Ovary (tissue), 9 donors: ENCODE results near the gene ARPC2. TPM values are rescaled to one million over a fixed set of nuclear protein-coding genes. Genes with fewer than 3 reads are reported as not detected.

Source experiments
- DNase-seq, 5 donors: peaks; one replicate each; pipeline ENCODE4 v3.0.0-alpha.2; 2019 to 2020
- H3K27ac ChIP-seq, 2 donors: fragments of 200-600 bp; one replicate each; pipeline versions ENCODE4 v1.5.1 to v1.8.0; 2019 to 2022
- H3K27me3 ChIP-seq: fragments of 200-600 bp; one replicate; pipeline ENCODE4 v1.8.0; 2022
- H3K36me3 ChIP-seq: fragments of 200-600 bp; sonication (generic); one replicate; pipeline ENCODE4 v1.5.1; 2019
- H3K4me1 ChIP-seq: one replicate; pipeline ENCODE4 v1.8.1; 2013; ENCODE audit warnings: mild to moderate bottlenecking, moderate library complexity; ENCODE audit not compliant: insufficient read depth
- H3K4me3 ChIP-seq: fragments of 200-600 bp; sonication (generic); one replicate; pipeline ENCODE4 v1.5.1; 2017
- H3K9me3 ChIP-seq, 2 donors: fragments of 200-600 bp in 1 of 2; sonication (generic) in 1 of 2; one replicate each; pipeline versions ENCODE4 v1.5.1 to v1.8.1; 2013 to 2019; ENCODE audit warnings: mild to moderate bottlenecking in 1 of 2, moderate library complexity in 1 of 2
- EP300 ChIP-seq: sonication (generic); formaldehyde crosslinking; IDR thresholded peaks from one replicate; pipeline ENCODE4 v1.6.1; 2017; ENCODE audit warnings: antibody characterized with exemption
- POLR2A ChIP-seq: fragments of 450-650 bp; IDR thresholded peaks from one replicate; pipeline ENCODE4 v1.6.1; 2017; ENCODE audit warnings: antibody characterized with exemption, mild to moderate bottlenecking, moderate library complexity
- WGBS, 3 donors: extraction: QIAGEN DNeasy Blood & Tissue Kit in 1 of 3; methylation state at CpG; one replicate each; pipeline versions ENCODE4 v1.1.5 to v1.1.7; 2013 to 2017; 5-methylcytosine and 5-hydroxymethylcytosine counted together
- intact Hi-C, 4 donors: fragments of 100-400 bp; cut with DNase I; formaldehyde crosslinking; loops; one replicate each; pipeline versions ENCODE4 v1.11.0 to v1.15.1; 2022 to 2023
- microRNA-seq, 3 donors: library from miRNA; unstranded; fragments of <30 nt; microRNA quantifications; one replicate each; pipeline versions ENCODE4 to v1.2.0, GENCODE V29; 2019 to 2020
- polyA plus RNA-seq, 2 donors: library from polyadenylated mRNA; stranded (reverse); fragments of 200-250 nt in 1 of 2; fragments of 350-450 nt in 1 of 2; fragmentation: Illumina TruSeq in 1 of 2; extraction: RNeasy Lipid Tissue Mini Kit (QIAGEN cat#74804) in 1 of 2; gene quantifications; one replicate each; pipeline ENCODE4 v1.2.3, GENCODE V29; 2013 to 2014
- total RNA-seq, 7 donors: library from RNA; depleted of rRNA in 2 of 7; stranded (reverse); fragments of >200 nt in 2 of 7; fragmentation: NEBNext Ultra II Directional in 3 of 7; extraction: Animal tissue kit (Norgen Biotek cat#: 25700) in 3 of 7; gene quantifications; one replicate each; pipeline versions ENCODE4 v1.1.0 to v1.2.4, GENCODE V29; 2016 to 2023
- TF ChIP-seq, protein P1 (sequence below), 3 donors: fragments of 450-650 bp in 2 of 3; fragments of 200-600 bp in 1 of 3; IDR thresholded peaks; one replicate each; pipeline versions ENCODE4 v1.5.1 to v1.8.0; 2016 to 2022; ENCODE audit warnings: antibody characterized with exemption in 3 of 3, mild to moderate bottlenecking in 1 of 3
- donor health status: DM: no; HTN: no; CAD: no; lungs with moderate emphysema.
- donor health status: DM: no; HTN: no; CAD: no.
- donor health status: Bipolar disorder and iron deficiency.
- donor health status: DM: yes; HTN: yes; CAD: no.
- donor health status: DM: no; HTN: no; CAD: no.
- donor health status: DM: yes; HTN: yes; CAD: no.

The ARPC2 gene
- total and polyA plus RNA-seq, 9 donors = 135 to 357 (median 170) TPM

DNA sequence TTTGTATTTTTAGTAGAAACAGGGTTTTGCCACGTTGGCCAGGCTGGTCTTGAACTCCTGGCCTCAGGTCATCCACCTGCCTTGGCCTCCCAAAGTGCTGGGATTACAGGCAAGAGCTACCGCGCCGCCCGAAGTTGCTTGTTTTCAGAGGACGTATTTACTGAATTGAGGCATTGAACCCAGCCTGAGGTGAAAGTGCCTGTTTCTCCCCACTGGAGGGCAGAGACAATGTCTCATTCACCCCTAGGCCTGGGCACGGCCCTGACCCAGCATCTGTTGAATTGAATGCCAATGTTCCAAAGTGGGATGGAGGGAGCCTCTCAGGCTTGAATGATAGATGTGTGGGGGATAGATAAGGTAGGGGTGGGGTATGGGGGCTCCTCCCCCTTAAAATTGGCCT lies 79.9 kb downstream of the ARPC2 start:
- intact Hi-C loops = loop anchor here in 3 of 4 donors (5.0 to 10.0 kb wide), 2 partner anchors 95 to 168 kb away; no protein-coding TSS in a partner anchor
- WGBS, 3 donors = 84 to 86% (median 85%) methylated on average over 7 of the region's 7 CpGs
- DNase-seq = no peak
- H3K4me1 ChIP-seq = peaks cover 2% of the 10 kb centered on the region
- H3K9me3 ChIP-seq = no peaks in the 10 kb centered on the region
- H3K36me3 ChIP-seq = no peaks in the 10 kb centered on the region
- H3K27me3 ChIP-seq = no peaks in the 10 kb centered on the region
- no peak for TF ChIP-seq EP300
- TF ChIP-seq, protein P1, sequence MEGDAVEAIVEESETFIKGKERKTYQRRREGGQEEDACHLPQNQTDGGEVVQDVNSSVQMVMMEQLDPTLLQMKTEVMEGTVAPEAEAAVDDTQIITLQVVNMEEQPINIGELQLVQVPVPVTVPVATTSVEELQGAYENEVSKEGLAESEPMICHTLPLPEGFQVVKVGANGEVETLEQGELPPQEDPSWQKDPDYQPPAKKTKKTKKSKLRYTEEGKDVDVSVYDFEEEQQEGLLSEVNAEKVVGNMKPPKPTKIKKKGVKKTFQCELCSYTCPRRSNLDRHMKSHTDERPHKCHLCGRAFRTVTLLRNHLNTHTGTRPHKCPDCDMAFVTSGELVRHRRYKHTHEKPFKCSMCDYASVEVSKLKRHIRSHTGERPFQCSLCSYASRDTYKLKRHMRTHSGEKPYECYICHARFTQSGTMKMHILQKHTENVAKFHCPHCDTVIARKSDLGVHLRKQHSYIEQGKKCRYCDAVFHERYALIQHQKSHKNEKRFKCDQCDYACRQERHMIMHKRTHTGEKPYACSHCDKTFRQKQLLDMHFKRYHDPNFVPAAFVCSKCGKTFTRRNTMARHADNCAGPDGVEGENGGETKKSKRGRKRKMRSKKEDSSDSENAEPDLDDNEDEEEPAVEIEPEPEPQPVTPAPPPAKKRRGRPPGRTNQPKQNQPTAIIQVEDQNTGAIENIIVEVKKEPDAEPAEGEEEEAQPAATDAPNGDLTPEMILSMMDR (IDR thresholded peaks at IDR 0.05) = no peak
- TF ChIP-seq POLR2A = no peak
- H3K27ac ChIP-seq = no peak overlapping the region
- H3K4me3 ChIP-seq = no peak overlapping the region

GRCh38 chr2:218298314-218298875 lies 81.4 kb downstream of the ARPC2 start:
- Histone ChIP-seq H3K9me3 (no peaks in the 10 kb centered on the region), H3K27ac (no peak overlapping the region), H3K36me3 (no peaks in the 10 kb centered on the region), H3K4me1 (peaks cover 2% of the 10 kb centered on the region), H3K27me3 (no peaks in the 10 kb centered on the region), H3K4me3 (no peak overlapping the region)
- intact Hi-C loops = loop anchor here in 3 of 4 donors (5.0 to 10.0 kb wide), 2 partner anchors 94 to 166 kb away; no protein-coding TSS in a partner anchor
- DNase-seq = no peak
- WGBS, 3 donors = 76 to 84% (median 78%) methylated on average over 6 of the region's 6 CpGs
- no peak for TF ChIP-seq POLR2A
- TF ChIP-seq, protein P1 (IDR thresholded peaks at IDR 0.05) = no peak

DNA sequence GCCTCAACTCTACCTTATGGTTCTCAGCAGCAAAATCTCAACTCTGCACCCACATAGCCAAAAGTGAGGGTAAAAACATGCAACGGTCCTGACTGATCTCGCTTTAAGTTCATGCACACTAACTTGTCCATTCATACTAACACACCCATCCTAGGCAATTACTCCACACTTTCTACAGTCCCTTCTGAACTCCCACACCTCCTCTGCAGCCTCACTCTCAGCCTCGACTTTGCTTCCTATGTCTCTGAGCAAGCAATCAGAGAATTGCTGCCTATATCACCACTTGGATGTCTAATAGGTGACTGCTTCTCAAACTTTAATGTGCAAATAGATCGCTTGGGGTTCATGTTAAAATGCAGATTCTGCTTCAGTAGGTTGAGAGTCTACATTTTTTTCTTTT lies 83.2 kb downstream of the ARPC2 start:
- Histone ChIP-seq H3K27me3 (no peaks in the 10 kb centered on the region), H3K4me1 (peaks cover 2% of the 10 kb centered on the region), H3K27ac (no peak overlapping the region), H3K4me3 (no peak overlapping the region), H3K36me3 (no peaks in the 10 kb centered on the region), H3K9me3 (no peaks in the 10 kb centered on the region)
- TF ChIP-seq POLR2A = no peak
- no peak for TF ChIP-seq EP300
- TF ChIP-seq, protein P1 (IDR thresholded peaks at IDR 0.05) = no peak
- WGBS, 3 donors = 73 to 78% (median 75%) methylated on average over 4 of the region's 4 CpGs
- intact Hi-C loops = loop anchor here in 2 of 4 donors (5.0 kb wide), 2 partner anchors 92 to 352 kb away; no protein-coding TSS in a partner anchor
- no peak for DNase-seq

DNA sequence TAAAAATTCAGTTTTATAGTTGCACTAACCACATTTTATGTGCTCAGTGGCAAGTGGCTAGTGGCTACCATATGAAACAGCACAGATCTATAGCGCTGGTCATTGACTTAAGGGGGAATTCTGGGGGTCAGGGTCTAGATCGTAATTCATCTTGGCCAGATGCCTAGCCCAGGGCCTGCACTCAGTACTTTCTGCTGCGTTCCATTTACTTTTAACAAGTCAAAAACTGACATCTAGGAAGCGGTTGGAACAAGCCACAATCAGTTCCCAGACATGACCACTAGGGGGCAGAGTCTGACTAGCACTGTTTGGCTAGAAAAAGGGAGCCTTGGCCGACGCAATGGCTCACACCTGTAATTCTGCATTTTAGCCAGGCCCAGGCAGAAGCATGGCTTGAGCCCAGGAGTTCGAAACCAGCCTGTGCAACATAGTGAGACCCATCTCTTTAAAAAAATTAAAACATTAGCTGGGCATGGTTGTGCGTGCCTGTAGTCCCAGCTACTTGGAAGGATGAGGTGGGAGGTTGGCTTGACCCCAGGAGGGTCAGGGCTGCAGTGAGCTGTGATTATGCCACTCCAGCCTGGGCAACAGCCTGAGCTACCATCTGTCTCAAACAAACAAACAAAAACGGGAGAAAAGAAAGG lies 84.3 kb downstream of the ARPC2 start:
- intact Hi-C loops = loop anchor here in 2 of 4 donors (5.0 kb wide), 2 partner anchors 91 to 351 kb away; no protein-coding TSS in a partner anchor
- 2 to 3% (median 3%) methylated on average over 9 of the region's 9 CpGs for WGBS, 3 donors
- H3K27me3 ChIP-seq = no peaks in the 10 kb centered on the region
- no peaks in the 10 kb centered on the region for H3K9me3 ChIP-seq
- H3K4me1 ChIP-seq = peaks cover 2% of the 10 kb centered on the region
- H3K27ac ChIP-seq = no peak overlapping the region
- H3K36me3 ChIP-seq = no peaks in the 10 kb centered on the region
- no peak overlapping the region for H3K4me3 ChIP-seq
- TF ChIP-seq POLR2A = no peak
- TF ChIP-seq, protein P1 (IDR thresholded peaks at IDR 0.05) = peak; percentile 93 to 98 (median 94)
- peak; percentile 82 to 90 (median 83) for DNase-seq

Small RNA genes lying within 50 kb of the gene (microRNA-seq; reads per million reads assigned to microRNA genes)
- gene MIR6513 = 3.0 to 4.4 (median 3.8) reads per million in 3 donors

Other genes starting within 250 kb of the ARPC2 start
- 100 to 1,000 TPM; 141 to 568 (median 366) TPM for gene TNS1, start 214.2 kb upstream of the ARPC2 start, total RNA-seq
- 100 to 1,000 TPM; 140 to 278 TPM for gene TNS1, start 214.2 kb upstream of the ARPC2 start, polyA plus RNA-seq
- under 1 TPM in 3 of 7 donors, not detected in 4; 0.11 to 0.97 (median 0.62) TPM for gene RUFY4, start 147.9 kb upstream of the ARPC2 start, total RNA-seq
- gene RUFY4, start 147.9 kb upstream of the ARPC2 start, polyA plus RNA-seq = under 1 TPM; 0.10 to 0.57 TPM
- gene CXCR2, start 91.2 kb upstream of the ARPC2 start, total RNA-seq = under 1 TPM in 5 of 7 donors, not detected in 2; 0.12 to 0.35 (median 0.33) TPM
- 1 to 10 TPM in 1 of 2 donors, under 1 TPM in 1; 0.08 to 3.0 TPM for gene CXCR2, start 91.2 kb upstream of the ARPC2 start, polyA plus RNA-seq
- gene CXCR1, start 50.2 kb upstream of the ARPC2 start, total RNA-seq = under 1 TPM in 4 of 7 donors, not detected in 3; 0.10 to 0.43 (median 0.32) TPM
- 1 to 10 TPM in 1 of 2 donors, under 1 TPM in 1; 0.04 to 1.4 TPM for gene CXCR1, start 50.2 kb upstream of the ARPC2 start, polyA plus RNA-seq
- 1 to 10 TPM in 5 of 7 donors, under 1 TPM in 2; 0.38 to 3.8 (median 2.1) TPM for gene GPBAR1, start 43.8 kb downstream of the ARPC2 start, total RNA-seq
- 1 to 10 TPM in 1 of 2 donors, under 1 TPM in 1; 0.28 to 2.8 TPM for gene GPBAR1, start 43.8 kb downstream of the ARPC2 start, polyA plus RNA-seq
- 100 to 1,000 TPM in 5 of 7 donors, 10 to 100 TPM in 2; 86.5 to 123 (median 106) TPM for gene AAMP, start 52.9 kb downstream of the ARPC2 start, total RNA-seq
- gene AAMP, start 52.9 kb downstream of the ARPC2 start, polyA plus RNA-seq = 100 to 1,000 TPM in 1 of 2 donors, 10 to 100 TPM in 1; 71.1 to 144 TPM
- gene PNKD, start 53.3 kb downstream of the ARPC2 start, total RNA-seq = 10 to 100 TPM; 37.3 to 59.6 (median 48.1) TPM
- gene PNKD, start 53.3 kb downstream of the ARPC2 start, polyA plus RNA-seq = 10 to 100 TPM; 23.3 to 74.5 TPM
- 100 to 1,000 TPM in 6 of 7 donors, 10 to 100 TPM in 1; 80.6 to 137 (median 114) TPM for gene TMBIM1, start 75.3 kb downstream of the ARPC2 start, total RNA-seq
- gene TMBIM1, start 75.3 kb downstream of the ARPC2 start, polyA plus RNA-seq = 100 to 1,000 TPM; 106 to 259 TPM
- 1 to 10 TPM in 5 of 7 donors, not detected in 2; 1.2 to 9.4 (median 1.4) TPM for gene CATIP, start 139.7 kb downstream of the ARPC2 start, total RNA-seq
- gene CATIP, start 139.7 kb downstream of the ARPC2 start, polyA plus RNA-seq = under 1 TPM in 1 of 2 donors, not detected in 1; 0.12 TPM
- gene SLC11A1, start 165.1 kb downstream of the ARPC2 start, total RNA-seq = 10 to 100 TPM in 3 of 7 donors, 1 to 10 TPM in 4; 1.0 to 28.9 (median 8.7) TPM
- 1 to 10 TPM in 1 of 2 donors, under 1 TPM in 1; 0.83 to 3.0 TPM for gene SLC11A1, start 165.1 kb downstream of the ARPC2 start, polyA plus RNA-seq
- gene CTDSP1, start 182.7 kb downstream of the ARPC2 start, total RNA-seq = 100 to 1,000 TPM in 5 of 7 donors, 10 to 100 TPM in 2; 68.8 to 211 (median 159) TPM
- gene CTDSP1, start 182.7 kb downstream of the ARPC2 start, polyA plus RNA-seq = 100 to 1,000 TPM in 1 of 2 donors, 10 to 100 TPM in 1; 38.6 to 135 TPM
- 1 to 10 TPM in 1 of 7 donors, under 1 TPM in 1, not detected in 5; 0.38 to 1.3 TPM for gene VIL1, start 201.9 kb downstream of the ARPC2 start, total RNA-seq
- under 1 TPM in 1 of 2 donors, not detected in 1; 0.05 TPM for gene VIL1, start 201.9 kb downstream of the ARPC2 start, polyA plus RNA-seq